HG02938 (cell line): ENCODE data around the gene SCG3.
"Not testable (repeated sequence)": the region's sequence is repeated elsewhere in the genome, so short reads cannot be mapped to it uniquely, and the experiment has no call there.

Experiments
- ATAC-seq: cut with Tn5 transposase; IDR thresholded peaks from one replicate; pipeline ENCODE4 v1.9.1; 2021; ENCODE audit warnings: mild to moderate bottlenecking, moderate library complexity; ENCODE audit not compliant: unreplicated experiment

The SCG3 gene

DNA sequence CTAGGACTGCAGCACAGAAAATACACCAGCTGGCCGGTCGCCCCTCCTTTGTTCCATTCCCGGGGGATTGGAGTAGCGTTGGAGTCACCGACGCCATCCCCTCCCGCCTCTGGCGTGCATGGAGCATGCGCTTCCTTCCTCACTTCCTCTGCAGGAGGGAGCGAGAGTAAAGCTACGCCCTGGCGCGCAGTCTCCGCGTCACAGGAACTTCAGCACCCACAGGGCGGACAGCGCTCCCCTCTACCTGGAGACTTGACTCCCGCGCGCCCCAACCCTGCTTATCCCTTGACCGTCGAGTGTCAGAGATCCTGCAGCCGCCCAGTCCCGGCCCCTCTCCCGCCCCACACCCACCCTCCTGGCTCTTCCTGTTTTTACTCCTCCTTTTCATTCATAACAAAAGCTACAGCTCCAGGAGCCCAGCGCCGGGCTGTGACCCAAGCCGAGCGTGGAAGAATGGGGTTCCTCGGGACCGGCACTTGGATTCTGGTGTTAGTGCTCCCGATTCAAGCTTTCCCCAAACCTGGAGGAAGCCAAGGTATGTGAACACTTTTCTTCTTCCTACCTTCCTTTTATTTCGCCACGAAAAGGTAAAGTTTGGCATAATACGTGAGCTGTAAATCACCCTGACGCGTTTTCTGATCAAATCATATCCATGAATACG lies at the start of gene SCG3:
TSS of gene SCG3 (plus strand) at position 201 of the 661 bp plus-strand sequence. CDS start at position 454, 253 bp downstream.
- ATAC-seq, result peak; percentile 54

DNA sequence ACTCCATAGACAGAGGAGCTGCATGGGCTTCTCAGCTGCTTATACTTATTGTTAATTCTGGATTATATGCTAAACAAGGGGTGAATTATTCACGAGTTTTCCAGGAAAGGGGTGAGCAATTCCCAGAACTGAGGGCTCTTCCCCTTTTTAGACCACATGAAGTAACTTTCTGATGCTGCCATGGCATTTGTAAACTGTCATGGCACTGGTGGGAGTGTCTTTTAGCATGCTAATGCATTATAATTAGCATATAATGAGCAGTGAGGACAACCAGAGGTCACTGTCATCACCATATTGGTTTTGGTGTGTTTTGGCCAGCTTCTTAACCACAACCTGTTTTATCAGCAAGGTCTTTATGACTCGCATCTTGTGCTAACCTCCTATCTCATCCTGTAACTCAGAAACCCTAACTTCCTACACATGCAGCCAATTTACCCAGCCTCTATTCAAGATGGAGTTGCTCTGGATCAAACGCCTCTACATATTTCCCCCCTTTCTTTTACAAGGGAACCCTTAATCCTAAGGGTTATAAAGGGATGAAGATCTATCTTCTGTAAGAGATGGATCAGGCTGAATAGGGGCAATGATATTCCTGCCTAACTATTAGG lies 46.6 kb upstream of the SCG3 start:
- no peak for ATAC-seq

DNA sequence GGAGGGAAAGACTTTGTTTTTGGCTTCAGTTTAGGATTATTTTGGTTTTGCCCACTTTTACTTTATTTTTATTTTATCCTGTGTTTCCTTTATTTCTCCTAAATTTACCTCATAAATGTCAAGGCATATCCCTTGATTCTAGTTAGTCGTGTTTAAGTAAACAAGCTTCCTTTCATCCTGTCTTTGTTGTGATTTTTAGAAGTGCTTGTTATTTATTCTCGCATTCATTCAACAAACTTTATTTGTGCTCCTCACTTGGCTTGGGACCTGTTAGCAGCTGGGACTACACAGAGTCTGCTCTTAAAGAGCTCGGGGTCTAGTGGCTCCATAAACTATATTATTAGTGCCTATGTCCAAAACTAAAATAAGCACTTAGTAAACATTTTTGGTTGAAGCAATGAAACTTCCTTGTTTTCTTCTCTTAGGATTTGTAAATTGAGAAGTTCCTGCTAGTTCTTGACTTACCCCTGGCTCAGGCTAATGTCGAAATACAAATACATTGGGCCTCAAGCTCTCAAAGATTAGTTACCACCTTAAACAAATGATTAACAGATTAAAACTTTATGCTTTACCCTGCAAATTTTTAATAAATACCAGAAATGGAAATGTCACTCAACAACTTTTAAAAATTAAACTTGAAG lies 39.7 kb upstream of the SCG3 start:
- no peak for ATAC-seq

DNA sequence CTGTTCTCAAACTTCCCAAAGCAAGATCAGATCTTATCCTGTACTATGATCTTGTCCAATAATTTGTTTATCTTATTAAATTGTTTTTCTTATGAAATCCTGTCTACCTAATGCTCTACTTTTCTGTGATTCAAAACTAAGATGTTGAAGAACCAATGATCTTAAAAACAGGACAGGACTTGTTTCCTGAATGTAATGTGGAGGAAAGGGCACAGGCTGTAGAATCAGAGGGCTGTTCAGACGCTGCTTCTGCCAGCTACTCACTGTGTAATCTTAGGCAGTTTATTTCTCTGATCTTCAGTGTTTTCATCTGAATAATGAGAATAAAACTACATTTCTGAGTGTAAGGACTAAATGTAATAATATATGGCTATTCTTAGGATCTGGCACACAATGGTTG lies 38.6 kb upstream of the SCG3 start:
- no peak for ATAC-seq

DNA sequence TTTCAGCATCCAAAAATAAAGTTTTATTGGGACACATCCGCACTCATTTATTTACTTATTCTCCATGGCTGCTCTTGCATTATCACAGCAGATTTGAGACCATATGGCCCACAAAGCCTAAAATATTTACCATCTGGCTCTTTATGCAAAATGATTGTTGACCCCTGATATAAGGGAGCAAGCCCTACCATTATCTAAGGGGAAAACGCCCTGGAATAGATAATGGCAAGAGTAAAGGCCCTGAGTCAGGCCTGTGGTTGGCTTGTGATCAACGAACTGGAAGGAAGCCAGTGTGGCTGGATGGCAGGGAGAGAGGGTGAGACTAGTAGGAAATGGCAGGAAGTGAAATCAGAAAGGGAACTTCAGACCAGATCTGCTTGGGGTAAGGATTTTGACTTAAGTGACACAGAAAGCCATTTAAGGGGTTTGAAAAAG lies 34.2 kb upstream of the SCG3 start:
- ATAC-seq, result no peak

DNA sequence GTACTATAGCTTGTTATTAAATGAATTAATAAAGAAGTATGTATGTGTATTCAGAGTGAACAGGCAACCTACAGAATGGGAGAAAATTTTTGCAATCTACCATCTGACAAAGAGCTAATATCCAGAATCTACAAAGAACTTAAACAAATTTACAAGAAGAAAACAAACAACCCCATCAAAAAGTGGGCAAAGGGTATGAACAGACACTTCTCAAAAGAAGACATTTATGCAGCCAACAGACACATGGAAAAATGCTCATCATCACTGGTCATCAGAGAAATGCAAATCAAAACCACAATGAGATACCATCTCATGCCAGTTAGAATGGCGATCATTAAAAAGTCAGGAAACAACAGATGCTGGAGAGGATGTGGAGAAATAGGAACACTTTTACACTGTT lies 33.2 kb upstream of the SCG3 start:
- ATAC-seq, result not testable (repeated sequence)

DNA sequence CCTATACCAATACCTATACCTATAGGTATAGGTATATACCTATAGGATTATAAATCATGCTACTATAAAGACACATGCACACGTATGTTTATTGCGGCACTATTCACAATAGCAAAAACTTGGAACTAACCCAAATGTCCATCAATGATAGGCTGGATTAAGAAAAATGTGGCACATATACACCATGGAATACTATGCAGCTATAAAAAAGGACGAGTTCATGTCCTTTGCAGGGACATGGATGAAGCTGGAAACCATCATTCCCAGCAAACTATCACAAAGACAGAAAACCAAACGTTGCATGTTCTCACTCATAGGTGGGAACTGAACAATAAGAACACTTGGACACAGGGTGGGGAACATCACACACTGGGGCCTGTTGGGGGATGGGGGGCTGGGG lies 32.7 kb upstream of the SCG3 start:
- not testable (repeated sequence) for ATAC-seq

DNA sequence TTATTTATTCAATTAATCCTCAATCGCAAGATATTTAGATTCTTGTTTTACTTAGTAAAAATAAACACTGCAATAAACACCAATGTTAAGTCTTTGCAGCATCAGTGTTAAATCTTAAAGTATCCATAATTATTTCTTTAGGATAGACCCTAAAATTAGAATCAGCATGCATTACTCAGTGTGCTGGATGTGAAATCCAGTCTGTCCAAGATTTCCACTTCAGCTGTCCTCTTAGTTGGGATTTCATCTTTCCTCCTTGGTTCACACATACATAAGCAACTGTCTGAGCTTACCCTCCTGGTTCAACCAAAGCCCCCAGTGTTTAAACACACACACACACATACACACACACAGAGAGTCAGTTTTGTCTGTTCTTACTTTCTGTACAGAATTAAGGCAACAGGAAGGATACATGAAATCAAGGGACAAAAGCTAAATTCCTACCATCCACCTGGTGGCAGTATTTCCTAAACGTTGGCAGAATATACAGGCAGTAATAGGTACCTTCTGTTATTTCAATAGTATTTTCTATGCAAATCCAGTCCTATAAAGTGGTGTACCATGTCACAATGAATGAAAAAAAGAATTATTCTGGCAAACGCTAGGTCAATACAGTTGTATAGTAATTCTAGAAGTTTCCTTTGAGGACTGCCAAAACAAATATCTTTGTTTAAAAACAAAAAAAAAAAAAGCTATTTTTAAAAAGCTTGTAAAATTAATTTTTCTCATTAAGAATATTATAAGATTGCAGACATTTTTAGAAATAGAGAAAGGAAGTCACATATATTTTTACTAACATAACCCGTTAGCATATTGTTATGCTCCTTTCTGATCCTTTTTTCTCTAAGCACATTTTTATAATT lies 31.4 kb upstream of the SCG3 start:
- no peak for ATAC-seq

DNA sequence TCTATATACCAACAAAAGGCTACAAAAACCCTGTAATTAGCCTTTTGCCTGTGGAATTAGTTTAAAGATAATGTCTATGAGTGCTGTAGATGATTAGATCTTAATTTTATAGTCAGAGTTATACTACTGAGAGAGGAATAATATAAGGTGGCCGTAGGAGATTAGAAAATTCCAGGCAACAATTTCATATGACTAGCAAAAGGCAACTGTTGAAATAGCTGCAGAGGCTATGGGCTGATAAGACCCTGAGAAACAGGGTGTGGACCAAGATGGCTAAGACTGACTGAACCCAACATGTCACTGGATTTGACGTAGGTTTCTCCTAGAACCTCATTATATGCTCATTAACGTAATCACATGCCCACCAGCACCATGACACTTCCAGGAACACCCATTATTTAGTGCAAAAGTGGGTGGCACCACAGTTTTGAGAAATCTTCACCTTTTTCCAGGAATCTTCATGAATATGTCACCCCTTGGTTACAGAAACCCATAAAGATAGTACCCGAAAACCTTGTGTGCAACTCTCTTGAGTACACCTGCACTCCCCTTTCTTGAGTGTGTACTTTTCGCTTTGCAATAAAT lies 29.1 kb upstream of the SCG3 start:
- ATAC-seq, result no peak

DNA sequence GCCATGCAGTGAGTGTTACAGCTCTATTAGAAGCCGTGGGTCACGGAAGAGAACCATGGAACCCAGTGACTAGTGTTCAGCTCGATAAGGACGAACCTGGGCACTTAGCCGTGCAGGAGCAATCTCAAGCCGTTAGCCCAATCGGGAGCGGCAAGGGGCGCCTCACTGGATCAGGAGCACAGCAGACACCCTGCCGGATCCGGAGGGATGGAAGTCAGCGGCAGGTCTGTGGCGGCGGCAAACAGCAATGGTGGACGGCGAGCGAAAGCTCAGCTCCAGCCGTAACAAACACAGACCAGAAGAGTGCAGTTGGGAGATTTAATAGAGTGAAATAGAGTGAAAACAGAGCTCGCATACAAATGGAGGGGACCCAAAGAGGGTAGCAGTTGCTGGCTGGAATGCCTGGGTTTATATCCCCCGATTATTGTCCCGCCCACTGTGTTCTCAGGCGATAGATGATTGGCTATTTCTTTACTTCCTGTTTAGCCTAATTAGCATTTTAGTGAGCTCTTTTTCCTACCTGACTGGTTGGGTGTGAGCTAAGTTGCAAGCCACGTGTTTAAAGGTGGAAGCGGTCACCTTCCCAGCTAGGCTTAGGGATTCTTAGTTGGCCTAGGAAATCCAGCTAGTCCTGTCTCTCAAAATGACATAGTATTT lies 25.8 kb upstream of the SCG3 start:
- ATAC-seq, result not testable (repeated sequence)

DNA sequence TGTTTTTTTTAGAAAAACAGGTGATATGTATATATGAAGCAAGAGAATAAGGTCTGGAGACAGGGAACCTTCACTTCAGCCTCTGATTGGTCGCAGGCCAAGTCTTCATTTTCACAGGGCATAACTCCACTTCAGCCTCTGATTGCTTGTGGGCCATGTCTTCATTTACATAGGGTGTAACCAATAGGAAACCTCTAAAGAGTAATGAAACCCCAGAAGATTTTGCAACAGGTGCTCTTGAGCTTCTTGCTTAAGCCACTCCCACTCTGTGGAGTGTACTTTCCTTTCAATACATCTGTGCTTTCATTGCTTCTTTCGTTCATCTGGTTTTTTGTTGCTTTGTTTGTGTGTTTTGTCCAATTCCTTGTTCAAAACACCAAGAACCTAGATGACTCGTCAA lies 22.6 kb upstream of the SCG3 start:
- ATAC-seq, result no peak

DNA sequence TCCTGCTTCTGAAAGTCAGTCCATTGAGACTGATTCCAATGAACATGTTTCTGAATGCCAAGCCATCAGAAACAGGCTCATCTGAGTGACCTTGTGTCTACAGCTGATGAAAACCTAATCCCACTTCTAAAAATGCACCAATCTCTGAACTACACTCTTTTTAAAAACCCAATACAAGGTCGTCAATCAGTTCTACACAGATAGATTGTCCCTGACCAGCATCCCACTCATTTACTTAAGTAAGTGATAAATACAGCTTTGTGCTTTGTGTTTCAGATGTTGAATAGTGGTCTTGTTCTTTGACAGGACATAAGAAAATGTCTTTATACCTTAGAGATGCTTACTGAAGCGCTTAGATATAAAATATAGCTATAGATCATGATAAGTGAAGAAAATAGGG lies 20.2 kb upstream of the SCG3 start:
- ATAC-seq, result no peak

DNA sequence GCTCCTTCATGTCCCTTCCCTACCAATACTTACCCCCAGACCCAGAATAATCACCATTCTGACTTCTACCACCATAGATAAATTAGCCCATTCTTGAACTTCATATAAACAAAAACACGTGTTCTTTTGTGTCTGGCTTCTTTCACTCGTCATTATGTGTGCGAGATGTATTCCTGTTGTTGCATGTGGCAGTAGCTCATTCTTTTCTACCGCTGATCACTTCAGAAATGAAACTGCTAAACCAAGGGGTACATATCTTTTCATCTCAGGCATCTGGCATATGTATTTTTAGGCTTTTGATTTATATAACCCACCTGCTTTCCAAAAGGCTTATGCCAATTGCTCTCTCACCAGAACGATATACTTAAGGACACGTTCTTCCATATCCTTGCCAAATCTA lies 13.8 kb upstream of the SCG3 start:
- ATAC-seq, result no peak

DNA sequence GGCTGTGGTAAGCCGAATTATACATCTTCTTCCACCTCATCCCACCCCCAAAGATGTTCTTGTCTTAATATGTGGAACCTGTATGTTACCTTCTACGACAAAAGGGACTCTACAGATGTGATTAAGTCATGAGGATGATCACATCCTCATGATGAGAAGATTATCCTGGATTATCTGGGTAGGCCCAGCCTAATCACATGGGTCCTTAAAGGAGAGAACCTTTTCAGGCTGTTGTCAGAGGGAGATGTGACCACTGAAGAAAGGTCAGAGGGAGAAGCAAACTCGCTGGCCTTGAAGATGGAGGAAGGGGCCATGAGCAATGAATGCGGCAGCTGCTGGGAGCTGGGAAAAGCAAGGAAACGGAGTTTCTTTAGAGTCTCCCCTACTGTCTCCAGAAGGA lies 12.9 kb upstream of the SCG3 start:
- ATAC-seq, result no peak

DNA sequence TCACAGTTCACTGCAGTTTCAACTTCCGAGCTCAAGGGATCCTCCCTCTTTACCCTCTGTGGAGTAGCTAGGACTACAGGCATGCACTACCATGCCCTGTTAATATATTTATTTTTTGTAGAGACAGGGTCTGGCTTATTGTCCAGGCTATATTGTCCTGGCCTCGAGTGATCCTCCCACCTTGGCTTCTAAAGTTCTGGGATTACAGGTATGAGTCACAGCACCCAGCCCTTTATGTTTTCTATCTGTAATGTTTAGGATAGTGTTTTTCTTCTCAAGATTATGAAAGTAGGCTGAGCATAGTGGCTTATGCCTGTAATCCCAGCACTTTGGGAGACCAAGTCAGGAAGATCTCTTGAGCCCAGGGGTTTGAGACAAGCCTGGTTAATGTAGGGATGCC lies 11.9 kb upstream of the SCG3 start:
- ATAC-seq, result no peak

DNA sequence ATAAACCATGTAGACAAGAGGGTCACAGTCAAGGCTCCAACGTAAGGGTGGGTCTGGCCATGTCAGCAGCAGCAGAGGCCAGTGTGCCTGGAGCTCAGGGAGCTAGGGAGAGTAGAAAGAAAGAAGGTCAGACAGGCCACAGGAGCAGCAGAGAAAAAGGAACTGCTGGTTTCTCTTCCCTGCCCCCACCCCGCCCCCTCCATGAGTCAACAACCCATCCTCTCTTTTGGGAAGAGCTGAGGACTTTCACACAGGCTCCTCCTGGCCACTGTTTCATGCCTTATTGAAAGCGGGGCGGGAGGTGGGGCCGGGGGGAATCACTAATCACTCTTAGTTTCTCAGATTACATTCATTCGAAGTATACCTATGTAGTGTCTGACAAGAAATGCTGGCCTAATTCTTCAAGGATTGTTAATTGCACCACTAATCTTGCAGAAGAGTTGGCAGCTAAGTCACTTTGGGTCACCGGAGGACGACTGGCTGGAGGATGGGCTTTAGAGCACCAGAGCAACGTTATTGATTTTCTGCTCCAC lies 9.1 kb upstream of the SCG3 start:
- no peak for ATAC-seq

DNA sequence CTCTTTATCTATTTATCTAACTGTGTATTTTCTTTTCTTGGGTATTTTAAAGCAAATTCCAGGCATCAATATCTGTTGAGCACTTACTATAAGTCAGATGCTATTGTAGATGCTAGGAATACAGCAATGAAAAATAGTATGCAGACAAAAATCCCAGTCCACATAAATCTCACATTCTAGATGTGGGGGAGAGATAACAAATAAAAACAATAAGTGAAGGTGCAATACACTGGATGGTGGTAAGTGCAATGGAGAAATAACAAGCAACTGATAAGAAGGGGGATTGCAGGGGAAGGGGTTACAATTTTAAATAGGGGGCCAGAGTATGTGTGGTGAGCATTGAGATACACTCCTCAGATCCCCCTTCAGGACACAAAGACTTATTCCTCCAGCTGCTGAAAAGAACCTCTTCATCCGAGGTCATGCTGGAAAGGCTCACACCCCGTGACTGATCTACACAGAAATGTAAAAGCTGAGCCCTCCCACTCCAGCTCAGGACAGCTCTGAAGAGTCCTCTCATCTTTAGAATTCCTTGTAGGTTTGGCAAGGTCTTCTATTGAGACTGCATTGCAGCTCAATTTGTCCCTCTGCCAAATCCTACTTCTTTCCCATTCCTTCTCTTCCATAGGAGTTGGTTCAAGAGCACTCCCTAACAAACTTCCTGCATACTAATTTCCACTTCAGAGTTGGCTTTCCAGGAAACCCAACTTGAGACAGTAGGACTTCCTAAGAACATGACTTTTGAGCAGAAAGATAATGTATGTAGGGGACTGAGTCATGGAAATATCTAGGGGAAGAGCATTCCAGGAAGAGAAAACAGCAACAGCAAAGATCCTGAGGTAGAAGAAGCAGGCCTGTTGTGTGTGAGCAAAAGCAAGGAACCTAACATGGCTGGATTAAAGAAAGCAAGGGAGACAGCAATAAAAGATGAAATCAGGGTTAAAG lies 8.1 kb upstream of the SCG3 start:
- ATAC-seq, result no peak

DNA sequence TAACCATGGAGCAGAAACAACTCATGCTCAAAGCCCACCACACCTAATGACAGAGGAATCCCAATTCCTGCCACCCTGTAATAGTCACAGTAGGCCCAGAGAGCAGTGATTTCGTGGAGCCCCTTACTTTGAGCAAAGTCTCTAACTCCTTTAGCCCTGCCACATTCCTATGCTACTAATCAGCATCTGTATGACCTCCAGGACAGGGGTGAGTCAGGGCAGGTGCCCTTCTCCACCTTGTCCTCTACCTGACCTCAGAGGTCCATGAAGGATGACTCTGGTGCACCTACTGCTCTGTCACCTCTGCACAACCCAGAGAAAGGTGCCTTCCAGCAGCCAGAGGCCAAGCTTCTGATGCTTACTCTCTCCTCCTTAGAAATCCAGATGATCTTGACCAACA lies 6.1 kb upstream of the SCG3 start:
- no peak for ATAC-seq

DNA sequence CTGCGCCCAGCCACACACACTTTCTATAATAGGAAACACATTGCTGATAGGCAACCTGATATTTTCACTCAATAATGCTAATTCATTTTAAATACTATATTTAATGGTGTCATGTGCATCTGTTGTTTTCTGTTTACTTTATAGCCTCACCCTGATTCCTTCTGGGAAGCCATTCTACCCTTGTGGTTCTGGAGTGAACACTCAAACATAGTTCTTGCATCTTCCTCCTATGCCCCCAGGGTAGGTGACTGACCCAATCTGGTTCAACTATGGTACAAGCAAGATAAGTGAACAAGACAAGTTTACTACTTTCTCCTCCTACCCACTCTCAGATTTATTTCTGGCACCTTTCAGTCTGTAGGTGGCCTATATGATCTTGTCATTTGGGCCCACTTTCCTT lies 4.3 kb upstream of the SCG3 start:
- no peak for ATAC-seq
